Testis (tissue), 2 donors: ENCODE data around the gene ABL2.
"Not testable (repeated sequence)": the region's sequence is repeated elsewhere in the genome, so short reads cannot be mapped to it uniquely, and the experiment has no call there.

Source experiments
- POLR2A ChIP-seq: fragments of 450-650 bp; IDR thresholded peaks from one replicate; pipeline ENCODE4 v1.6.1; 2017; ENCODE audit warnings: antibody characterized with exemption, mild to moderate bottlenecking, moderate library complexity
- TF ChIP-seq, protein P1 (sequence below), 3 experiments: fragments of 450-650 bp in 2 of 3; fragments of 200-600 bp in 1 of 3; sonication (generic) in 1 of 3; IDR thresholded peaks; one replicate each; pipeline ENCODE4 v1.5.1; 2016 to 2019; ENCODE audit warnings: antibody characterized with exemption in 3 of 3, mild to moderate bottlenecking in 2 of 3, moderate library complexity in 1 of 3

DNA sequence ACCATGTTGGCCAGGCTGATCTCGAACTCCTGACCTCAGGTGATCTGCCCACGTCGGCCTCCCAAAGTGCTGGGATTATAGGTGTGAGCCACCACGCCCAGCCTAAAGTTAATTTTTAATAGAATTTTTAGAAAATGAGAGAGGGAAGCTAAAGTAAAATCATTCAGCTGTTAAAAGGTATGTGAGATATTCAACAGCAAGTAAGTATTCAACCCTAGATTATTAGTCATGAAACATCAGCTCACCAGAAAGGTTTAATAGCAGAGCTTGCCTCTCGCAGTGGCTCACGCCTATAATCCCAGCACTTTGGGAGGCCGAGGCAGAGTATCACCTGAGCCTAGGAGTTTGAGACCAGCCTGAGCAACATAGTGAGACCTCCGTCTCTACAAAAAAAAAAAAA, 5.0 kb downstream of the ABL2 start:
- TF ChIP-seq, protein P1, sequence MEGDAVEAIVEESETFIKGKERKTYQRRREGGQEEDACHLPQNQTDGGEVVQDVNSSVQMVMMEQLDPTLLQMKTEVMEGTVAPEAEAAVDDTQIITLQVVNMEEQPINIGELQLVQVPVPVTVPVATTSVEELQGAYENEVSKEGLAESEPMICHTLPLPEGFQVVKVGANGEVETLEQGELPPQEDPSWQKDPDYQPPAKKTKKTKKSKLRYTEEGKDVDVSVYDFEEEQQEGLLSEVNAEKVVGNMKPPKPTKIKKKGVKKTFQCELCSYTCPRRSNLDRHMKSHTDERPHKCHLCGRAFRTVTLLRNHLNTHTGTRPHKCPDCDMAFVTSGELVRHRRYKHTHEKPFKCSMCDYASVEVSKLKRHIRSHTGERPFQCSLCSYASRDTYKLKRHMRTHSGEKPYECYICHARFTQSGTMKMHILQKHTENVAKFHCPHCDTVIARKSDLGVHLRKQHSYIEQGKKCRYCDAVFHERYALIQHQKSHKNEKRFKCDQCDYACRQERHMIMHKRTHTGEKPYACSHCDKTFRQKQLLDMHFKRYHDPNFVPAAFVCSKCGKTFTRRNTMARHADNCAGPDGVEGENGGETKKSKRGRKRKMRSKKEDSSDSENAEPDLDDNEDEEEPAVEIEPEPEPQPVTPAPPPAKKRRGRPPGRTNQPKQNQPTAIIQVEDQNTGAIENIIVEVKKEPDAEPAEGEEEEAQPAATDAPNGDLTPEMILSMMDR (IDR thresholded peaks at IDR 0.05), result not testable (repeated sequence)
- not testable (repeated sequence) for TF ChIP-seq POLR2A
